GM19023 (cell line): ENCODE data around the gene MID1.

Source experiments
- ATAC-seq: cut with Tn5 transposase; IDR thresholded peaks from one replicate; pipeline ENCODE4 v1.9.1; 2021; ENCODE audit warnings: mild to moderate bottlenecking, moderate library complexity; ENCODE audit not compliant: unreplicated experiment

MID1 gene

DNA sequence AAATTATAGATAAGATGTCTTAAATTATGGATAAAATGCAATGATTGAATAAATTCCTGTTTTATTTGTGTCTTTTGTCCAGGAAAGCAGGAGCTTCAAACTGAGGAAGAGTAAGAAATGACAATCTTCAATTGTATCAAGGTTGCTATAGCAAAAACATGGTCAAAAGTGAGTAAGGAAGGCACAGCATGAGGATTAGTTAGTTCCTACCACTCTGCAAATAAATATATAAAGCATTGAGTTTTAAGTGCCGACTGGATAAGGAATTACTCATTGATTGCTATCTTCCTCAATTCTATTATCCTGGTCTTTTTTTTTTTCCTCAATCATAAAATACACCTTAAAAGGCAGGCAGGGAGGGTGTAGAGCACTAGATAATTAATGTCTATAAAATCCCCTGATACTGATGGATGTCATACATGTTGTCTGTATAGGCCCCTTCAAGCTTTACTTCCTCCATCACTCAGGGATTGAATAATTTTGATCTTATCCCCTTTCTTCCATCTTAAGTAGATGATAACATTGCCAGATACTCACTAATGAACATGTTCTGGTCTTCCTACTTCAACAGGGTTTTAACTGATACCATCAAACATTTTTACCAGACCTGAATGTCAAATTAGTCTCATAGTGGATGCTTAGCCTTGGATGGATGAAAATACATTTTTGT lies 86.6 kb downstream of the MID1 start:
- no peak for ATAC-seq

DNA sequence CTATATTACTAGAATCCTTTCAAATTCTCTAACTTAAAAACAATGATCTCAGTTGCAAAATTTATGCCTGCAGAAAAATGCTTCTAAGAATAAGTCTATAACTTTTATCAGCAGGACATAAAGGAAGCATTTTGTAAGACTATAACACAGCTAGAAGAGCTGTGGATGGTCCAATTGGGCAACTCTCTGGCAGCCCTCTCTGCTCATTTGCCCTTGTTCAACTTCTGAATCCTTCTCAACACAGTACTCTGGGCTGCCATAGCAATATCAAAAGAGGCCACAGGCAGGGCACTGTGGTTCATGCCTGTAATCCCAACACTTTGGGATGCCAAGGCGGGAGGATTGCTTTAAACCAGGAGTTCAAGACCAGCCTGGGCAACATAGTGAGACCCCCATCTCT lies 88.5 kb downstream of the MID1 start:
- no peak for ATAC-seq

DNA sequence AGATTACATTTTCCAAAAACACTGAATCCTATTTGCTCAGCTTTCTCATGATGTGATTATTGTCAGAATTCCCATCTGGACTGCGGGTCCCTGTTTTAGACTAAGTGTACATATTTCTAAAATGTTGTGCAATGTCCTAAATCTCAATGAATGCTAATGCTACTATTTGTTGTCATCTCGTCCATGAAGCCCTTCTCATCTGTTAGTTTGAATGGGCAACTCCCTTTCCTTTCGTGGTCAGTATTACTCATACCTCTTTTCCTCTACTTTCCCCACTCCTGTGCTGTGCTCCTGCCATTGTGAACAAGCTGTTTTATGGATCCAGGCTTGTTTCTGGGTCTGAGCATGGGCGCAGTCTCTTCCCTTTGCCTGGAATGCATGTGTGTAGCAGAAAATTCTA lies 91.0 kb downstream of the MID1 start:
- no peak for ATAC-seq

DNA sequence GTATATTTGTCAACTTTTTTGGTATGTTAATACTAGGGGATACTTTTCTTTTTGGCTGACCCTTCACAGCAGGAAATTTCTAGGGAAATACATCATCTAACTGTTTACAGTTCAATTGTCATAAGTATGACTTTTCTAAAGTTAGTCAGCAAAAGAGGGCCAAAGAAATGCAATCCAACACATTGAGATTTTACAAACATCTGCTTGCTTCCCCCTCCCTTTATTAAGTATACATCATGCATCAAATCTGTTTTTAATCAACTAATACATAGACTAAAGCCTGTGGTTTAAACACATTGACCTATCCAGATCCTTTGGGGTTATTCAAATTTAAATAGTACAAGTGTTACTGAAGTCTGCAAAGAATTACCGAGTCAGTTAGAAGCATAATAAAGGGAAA lies 93.9 kb downstream of the MID1 start:
- ATAC-seq = no peak

DNA sequence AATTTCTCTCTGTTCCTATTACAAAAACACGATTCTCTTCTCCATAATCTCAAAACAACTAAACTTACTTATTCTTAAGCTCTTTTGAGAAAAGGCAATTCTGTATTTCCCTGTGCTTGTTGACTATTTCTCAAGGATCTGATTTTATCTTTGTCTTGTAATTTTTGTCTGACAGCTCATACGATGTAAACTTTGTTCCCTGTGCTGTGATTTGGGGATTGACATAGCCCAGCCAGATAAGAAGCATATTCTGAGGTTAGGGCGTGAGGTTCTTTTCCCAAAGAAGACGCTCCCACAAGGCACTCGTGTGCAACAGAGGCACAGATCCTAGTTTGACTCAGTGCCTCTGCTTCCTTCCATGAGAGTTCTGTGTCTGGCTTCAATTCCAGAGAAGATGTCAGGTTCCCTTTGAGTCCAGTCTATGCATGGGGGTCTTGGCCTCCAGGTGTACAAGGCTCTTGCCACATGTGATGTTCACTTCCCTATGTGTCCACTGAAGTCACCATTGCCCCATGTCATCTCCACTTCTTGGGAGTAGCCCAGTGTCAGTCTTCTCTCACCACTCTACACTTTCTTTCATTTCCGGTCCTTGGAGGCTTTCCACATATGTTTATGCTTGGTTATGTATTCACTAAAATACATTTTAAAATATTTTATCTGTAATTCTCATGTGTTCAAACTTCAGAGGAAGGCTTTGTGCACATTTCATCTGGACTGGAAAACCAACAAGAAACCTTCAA lies 94.8 kb downstream of the MID1 start:
- ATAC-seq = no peak

DNA sequence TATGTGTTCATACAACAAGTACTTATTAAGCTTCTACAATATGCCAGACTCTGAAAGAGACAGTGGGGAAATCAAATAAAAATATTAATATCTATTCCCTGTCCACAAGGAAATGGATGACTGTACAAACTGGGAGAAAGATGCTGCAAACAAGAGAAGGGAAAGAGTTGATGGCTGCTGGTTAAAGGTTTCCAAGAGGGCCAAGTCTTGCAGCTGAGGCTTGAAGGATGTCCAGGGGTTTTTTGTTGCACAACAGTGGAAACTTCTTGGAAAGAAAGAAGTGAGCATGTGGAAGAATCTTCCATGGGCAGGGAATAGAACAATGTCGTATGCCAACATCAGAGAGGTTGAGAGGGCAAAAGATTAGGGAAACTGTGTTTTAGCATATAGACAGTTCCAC lies 95.8 kb downstream of the MID1 start:
- ATAC-seq = no peak

DNA sequence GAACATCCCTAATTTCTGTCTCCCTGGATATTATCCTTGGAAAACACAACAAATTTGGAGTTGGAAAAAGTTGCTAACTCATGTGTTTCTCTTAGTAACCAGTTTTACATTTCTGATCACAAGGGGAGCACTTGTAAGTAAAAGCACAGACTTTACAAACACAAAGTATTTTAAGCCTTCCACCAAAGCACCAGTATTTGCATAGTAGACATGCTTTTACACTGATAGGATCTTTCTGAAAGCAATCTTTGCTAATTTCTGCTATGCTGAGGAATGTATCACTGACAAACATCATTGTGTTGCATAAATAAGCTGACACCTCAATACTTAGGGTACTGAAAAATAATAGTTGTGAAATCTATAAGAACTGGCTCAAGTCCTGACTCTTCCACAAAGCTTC lies 100.6 kb downstream of the MID1 start:
- ATAC-seq = no peak

DNA sequence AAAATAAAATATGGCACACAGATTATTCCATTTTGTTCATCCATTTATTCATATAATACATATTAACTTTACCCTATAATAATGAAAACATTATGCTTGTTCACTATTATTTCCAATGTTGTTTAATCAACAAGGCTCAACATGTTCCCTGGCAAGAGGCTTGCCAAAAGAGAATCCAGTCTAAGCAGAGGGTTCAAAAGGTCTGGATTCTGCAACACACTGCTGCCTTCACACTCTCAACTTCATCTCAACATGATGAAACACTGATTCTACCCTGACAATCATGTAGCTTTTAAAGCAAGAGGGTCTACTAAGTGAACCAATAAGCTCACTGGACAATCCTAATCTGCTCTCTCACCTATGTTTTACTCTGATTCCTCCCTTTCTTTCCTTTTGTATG lies 101.1 kb downstream of the MID1 start:
- ATAC-seq = no peak

DNA sequence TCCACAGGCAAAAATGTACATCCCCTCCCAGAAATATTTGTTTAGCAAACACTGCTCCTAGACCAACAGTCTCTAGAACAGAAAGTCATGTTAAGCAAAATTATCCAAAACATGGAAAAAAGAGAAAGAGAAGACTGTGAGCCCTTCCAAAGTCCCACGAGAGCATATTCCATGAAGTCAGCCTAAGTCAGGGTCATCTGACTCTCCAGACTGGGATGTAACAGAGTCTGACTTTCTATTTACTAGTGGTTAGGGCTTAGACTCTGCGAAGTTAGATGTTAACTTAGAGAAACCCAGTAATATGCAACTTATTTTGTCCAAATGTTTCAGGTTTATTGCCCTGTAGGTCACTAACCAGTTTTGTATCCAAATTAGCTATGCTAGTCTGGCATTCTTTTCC lies 102.3 kb downstream of the MID1 start:
- no peak for ATAC-seq

DNA sequence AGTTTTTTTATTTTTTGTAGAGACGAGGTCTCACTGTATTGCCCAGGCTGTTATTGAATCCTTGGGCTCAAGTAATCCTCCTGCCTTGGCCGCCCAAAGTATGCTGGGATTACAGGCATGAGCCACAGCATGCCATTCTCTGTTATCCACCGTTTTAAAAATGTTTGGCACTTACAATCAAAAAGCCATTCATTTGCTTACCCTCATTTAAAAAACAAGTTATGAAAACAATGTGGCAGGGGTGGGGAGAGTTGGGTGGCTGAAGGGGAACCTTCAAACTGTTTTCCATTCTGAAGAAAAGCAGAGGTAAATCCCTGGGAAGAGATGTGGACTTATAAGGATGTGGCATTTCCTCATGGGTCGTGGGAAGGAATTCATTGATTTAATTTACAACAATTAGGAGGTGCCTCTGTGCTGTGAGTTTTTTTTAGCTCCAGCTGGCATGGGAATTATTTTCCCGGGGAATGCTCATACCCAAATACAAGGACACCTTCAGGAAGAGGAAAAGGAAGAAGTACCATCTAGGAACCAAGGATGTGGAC lies 103.5 kb downstream of the MID1 start:
- no peak for ATAC-seq

DNA sequence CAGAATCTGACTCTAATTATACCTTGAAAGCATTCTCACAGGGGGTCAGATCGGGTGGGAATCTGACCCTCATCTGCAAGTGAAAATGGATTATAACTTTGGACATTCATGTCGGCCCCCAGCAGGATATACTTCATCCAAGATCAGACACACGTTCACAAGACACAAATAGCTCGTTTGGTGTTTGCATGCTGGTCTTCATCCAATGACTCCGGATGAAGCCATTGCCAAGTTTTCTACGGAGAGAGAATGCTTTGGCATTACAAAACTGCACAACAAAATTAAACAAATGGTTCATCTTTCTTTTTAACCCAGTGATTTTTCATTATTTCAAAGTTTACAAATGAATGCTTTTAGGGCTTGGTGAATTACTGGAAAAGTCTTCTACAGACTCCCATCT lies 105.5 kb downstream of the MID1 start:
- no peak for ATAC-seq

DNA sequence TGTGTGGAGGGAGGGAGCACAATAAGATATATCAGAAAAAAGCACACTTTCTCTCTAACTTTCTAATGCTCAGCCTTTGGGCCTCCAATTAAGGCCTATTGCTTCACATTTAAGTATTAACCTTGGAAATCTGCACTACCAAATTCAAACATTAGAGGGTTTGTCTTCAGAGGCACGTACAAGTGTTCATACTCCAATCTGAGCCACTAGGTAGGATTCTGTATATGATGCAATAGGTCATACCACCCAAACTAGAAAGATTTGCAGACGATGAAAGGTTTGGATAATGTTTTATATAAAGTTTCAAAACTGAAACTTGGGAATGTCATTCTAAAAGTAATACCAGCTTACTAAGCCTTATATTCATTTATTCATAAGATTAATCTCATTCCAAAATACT lies 106.4 kb downstream of the MID1 start:
- ATAC-seq = no peak

DNA sequence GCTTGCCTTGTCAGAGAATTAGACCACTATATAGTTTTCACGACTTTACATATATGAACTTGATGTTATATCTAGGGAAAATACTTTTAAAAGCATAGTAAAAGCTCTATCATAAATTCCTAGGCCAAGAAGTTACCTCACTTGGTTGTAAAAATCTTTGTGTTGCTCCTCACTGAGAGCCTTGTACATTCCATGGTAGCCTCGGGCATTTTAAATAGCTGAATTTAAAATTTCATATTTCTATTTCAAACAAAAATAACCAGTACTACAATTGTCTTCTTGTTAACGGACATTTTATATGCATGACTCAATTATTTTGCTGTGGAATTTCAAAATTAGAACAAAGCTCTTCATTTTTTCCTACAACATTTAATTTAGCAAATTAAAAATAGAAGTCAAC lies 107.6 kb downstream of the MID1 start:
- no peak for ATAC-seq

DNA sequence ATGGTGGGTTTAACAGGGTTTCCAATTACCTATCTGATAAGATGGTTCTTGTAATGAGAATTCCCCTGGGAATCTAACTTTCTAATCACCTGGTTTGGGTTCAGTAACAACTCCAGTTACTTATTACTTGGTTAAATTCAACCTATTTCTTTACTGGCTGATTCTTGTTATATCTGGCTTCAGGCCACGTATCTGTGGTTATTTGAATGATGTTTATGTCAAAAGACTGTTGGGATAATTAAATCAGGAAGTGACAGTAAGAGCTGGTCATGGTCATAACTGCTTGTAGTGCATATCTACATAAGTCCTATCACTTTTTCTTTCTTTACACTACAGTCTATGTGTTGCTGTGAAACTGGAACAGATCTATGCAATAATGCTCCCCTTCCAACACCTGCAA lies 108.1 kb downstream of the MID1 start:
- no peak for ATAC-seq

DNA sequence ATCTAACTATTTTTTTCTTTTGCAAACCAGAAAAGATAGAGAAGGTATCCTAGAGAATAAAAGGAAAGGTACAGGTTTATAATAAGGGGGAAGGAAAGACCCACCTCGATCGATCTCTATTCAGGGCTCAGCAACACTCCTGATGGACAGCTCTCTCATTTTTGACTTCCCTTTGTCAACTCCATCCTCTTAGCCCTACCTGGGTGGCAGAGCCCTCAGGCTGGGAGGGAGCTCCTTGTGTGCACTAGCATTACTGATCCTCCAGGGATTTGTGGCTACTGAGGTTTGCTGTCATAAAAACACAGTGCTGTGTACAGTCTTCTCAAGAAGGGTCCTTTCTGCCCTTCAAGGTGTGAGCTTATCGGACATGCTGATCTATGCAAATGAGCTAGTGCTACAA lies 111.0 kb downstream of the MID1 start:
- no peak for ATAC-seq

DNA sequence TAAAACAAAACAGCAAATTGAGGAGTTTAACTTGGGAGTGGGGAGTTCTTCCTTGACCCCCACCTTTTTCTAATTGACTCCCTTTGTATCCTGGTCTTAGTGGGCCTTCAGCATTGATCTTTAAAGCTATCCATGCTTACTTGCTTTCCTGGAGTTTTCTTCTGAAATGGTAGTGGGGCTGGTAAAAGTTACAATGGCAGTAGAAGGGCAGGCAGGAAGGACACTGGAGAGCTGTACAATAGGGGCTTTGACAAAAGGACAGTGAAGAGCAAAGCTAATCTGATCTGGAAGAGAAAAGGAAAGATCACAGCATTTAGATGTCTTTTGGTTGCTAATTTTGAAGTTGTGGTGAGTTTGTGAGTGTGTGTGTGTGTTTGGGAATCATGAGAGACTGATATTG lies 111.5 kb downstream of the MID1 start:
- no peak for ATAC-seq

DNA sequence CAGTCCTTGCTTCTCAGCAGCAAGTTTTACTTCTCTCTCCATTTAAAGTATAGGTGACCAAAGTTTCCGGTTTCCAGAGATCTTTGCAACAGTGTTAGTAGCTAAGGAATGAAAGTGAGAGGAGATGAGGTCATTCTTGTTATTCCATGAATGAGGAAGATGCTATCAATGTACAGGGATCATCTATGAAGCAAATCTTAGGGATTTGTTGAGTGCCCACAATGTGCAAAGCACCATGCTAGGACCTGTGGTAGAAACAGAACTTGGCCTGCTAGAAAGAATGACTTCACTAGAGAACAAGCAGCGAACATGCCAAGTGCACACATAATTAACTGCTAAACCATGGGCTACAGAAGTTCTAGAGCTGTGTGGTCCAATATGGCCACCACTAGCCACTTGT lies 112.5 kb downstream of the MID1 start:
- no peak for ATAC-seq

DNA sequence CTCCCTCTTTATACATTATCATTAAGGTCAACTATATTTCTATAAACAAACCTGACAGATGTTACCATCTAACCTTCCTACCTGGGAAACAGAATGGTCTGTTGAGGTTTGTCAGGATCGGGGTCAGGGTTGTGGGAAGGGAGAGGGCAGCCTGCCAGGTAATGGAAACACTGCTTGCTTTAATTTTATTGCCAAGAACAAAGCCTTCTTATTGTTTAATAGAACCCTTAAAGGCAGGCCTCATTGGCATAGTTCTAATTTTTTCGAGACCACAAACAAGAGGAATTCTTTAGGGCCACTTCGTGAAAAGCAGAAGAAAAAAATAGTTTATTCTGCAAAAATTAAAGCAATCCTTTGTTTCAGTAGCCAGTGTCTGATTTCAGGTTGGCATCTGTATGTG lies 113.2 kb downstream of the MID1 start:
- no peak for ATAC-seq

DNA sequence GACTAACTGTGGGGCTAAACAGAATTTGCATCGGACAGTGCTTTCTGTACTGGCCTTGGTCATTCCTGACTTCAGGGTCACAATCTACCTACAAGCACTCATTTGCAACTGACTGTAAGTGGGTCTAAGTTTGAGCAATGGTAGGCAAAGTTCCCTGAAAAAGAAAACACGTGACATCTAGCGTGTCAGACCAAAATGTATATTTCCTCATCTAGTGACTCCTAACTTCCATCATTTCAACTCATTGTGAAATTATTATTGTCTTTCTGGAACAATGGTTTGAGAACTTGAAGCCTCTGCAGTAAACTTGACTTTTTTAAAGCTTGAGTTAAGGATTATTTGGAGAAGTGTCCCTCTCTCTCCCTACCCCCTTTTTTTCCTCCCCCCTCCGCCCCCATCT lies 113.6 kb downstream of the MID1 start:
- ATAC-seq = no peak

DNA sequence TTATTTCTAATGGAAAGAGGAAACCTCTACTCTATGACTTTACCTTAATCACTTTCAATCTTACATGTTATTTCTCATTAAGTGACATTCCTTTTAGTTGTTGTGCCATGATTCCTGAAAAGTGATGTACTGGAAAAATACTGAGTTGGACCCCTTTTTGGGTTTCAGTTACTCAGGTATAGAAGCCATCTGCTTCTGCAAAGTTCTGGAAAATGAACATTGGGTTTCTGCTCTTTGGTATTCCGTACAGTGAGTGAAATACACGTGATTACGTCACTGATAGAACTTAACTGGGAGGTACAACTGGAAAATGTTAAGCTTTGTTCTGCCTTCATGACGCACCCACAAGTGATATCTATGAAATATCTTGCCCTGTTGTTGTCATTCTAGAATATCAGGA lies 114.7 kb downstream of the MID1 start:
- no peak for ATAC-seq

DNA sequence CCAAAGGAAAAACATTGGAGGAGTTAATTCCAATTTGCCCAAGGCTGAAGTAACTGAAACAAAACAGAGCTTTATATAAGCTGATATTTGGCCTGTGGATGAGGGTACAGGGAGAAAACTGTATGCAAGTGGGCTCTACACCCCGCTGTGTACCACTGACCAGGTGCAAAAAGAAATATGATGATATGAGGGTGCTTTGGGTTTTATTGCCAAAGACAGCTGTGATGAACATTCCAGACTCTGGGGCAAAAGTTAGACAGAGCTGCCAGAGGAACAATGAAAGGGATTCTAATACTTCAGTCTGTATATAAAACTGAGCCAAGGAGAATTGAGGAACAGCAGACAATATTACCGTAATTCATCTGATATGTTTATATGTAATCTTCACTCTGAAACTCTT lies 117.4 kb downstream of the MID1 start:
- ATAC-seq = no peak

DNA sequence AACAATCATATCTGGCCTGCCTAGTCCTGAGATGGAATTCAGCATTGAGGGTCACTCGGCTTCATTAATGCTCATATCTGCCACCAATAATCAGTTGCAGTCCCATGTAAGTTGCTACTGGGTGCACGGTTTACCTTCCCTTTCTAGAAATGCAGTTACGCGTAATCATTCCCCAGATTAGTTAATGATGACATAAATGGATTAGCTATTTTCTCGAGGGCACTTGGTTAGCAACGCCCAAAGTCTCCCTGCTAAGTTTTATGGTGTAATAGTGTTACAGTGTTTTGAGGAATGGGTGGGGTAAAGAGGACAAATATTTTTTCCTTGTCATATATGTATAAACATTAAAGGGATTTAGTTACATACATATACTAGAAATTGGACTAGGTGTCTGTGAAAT lies 118.8 kb downstream of the MID1 start:
- no peak for ATAC-seq
